H9 (cell line): ENCODE data around the gene RGS6. TPM values are rescaled to one million over a fixed set of nuclear protein-coding genes. Genes with fewer than 3 reads are reported as not detected.

ENCODE experiments used
- DNase-seq: peaks from one replicate; pipeline ENCODE4 v3.0.0-alpha.2; 2017
- H2AFZ ChIP-seq: one replicate; pipeline ENCODE4 v1.6.1; 2013; ENCODE audit warnings: mild to moderate bottlenecking, low read length, control low read depth, moderate library complexity
- H2AK5ac ChIP-seq: 2 replicates; pipeline ENCODE4 v1.6.1; 2013; ENCODE audit warnings: low read length, control low read depth, mixed read lengths; ENCODE audit not compliant: insufficient read length
- H2BK120ac ChIP-seq: one replicate; pipeline ENCODE4 v1.6.1; 2013; ENCODE audit warnings: low read depth, mild to moderate bottlenecking, low read length, control low read depth, inconsistent platforms; ENCODE audit not compliant: poor library complexity, severe bottlenecking
- H2BK12ac ChIP-seq: 2 replicates; pipeline ENCODE4 v1.6.1; 2013; ENCODE audit warnings: low read length, control low read depth, mixed read lengths, low read depth; ENCODE audit not compliant: insufficient read length
- H2BK15ac ChIP-seq: 2 replicates; pipeline ENCODE4 v1.6.1; 2013; ENCODE audit warnings: low read depth, low read length, control low read depth
- H2BK20ac ChIP-seq: one replicate; pipeline ENCODE4 v1.6.1; 2013; ENCODE audit warnings: low read depth, mild to moderate bottlenecking, low read length, control low read depth, inconsistent platforms; ENCODE audit not compliant: poor library complexity, severe bottlenecking
- H2BK5ac ChIP-seq: 2 replicates; pipeline ENCODE4 v1.6.1; 2013; ENCODE audit warnings: low read length, control low read depth, mixed read lengths; ENCODE audit not compliant: insufficient read length
- H3K14ac ChIP-seq: 2 replicates; pipeline ENCODE4 v1.6.1; 2013; ENCODE audit warnings: low read length, control low read depth; ENCODE audit not compliant: insufficient read depth
- H3K18ac ChIP-seq: 2 replicates; pipeline ENCODE4 v1.6.1; 2013; ENCODE audit warnings: low read depth, mild to moderate bottlenecking, mixed read lengths, low read length, control low read depth; ENCODE audit not compliant: insufficient read length
- H3K23ac ChIP-seq: 2 replicates; pipeline ENCODE4 v1.6.1; 2013; ENCODE audit warnings: low read length, control low read depth, mixed read lengths, low read depth; ENCODE audit not compliant: insufficient read length
- H3K23me2 ChIP-seq: 2 replicates; pipeline ENCODE4 v1.6.1; 2013; ENCODE audit warnings: low read depth, mild to moderate bottlenecking, mixed read lengths, low read length, control low read depth; ENCODE audit not compliant: insufficient read length, poor library complexity, severe bottlenecking
- H3K27ac ChIP-seq: 2 replicates; pipeline ENCODE4 v1.5.1; 2013; ENCODE audit warnings: low read length, control low read depth, mixed read lengths, low read depth; ENCODE audit not compliant: insufficient read length
- H3K27me3 ChIP-seq: 2 replicates; pipeline ENCODE4 v1.6.1; 2013; ENCODE audit warnings: low read length, control low read depth, inconsistent platforms; ENCODE audit not compliant: insufficient read depth
- H3K4ac ChIP-seq: 2 replicates; pipeline ENCODE4 v1.6.1; 2013; ENCODE audit warnings: low read depth, mild to moderate bottlenecking, control low read depth, inconsistent platforms, low read length, moderate library complexity
- H3K4me1 ChIP-seq: 2 replicates; pipeline ENCODE4 v1.6.1; 2013; ENCODE audit warnings: low read length, control low read depth, inconsistent platforms; ENCODE audit not compliant: insufficient read depth
- H3K4me2 ChIP-seq: 2 replicates; pipeline ENCODE4 v1.6.1; 2013; ENCODE audit warnings: low read length, control low read depth, mixed read lengths; ENCODE audit not compliant: insufficient read length, insufficient read depth
- H3K56ac ChIP-seq: 2 replicates; pipeline ENCODE4 v1.6.1; 2013; ENCODE audit warnings: low read depth, mild to moderate bottlenecking, mixed read lengths, low read length, control low read depth; ENCODE audit not compliant: insufficient read length
- H3K79me1 ChIP-seq: 2 replicates; pipeline ENCODE4 v1.6.1; 2013; ENCODE audit warnings: low read depth, mild to moderate bottlenecking, moderate library complexity, low read length, control low read depth, inconsistent platforms; ENCODE audit not compliant: insufficient read depth, poor library complexity, severe bottlenecking
- H3K79me2 ChIP-seq: 2 replicates; pipeline ENCODE4 v1.6.1; 2013; ENCODE audit warnings: low read length, control low read depth, inconsistent platforms; ENCODE audit not compliant: insufficient read depth
- H3K9ac ChIP-seq: 2 replicates; pipeline ENCODE4 v1.6.1; 2013; ENCODE audit warnings: low read length, control low read depth, mixed read lengths; ENCODE audit not compliant: insufficient read length; ENCODE audit errors: extremely low read depth
- H3K9me3 ChIP-seq: one replicate; pipeline ENCODE4 v1.6.1; 2013; ENCODE audit warnings: low read depth, low read length, inconsistent platforms; ENCODE audit not compliant: control insufficient read depth
- H3T11ph ChIP-seq: one replicate; pipeline ENCODE4 v1.6.1; 2013; ENCODE audit warnings: mild to moderate bottlenecking, low read length, control low read depth, inconsistent platforms
- H4K20me1 ChIP-seq: one replicate; pipeline ENCODE4 v1.6.1; 2013; ENCODE audit not compliant: control insufficient read depth, insufficient read length, insufficient read depth
- H4K5ac ChIP-seq: 2 replicates; pipeline ENCODE4 v1.6.1; 2013; ENCODE audit warnings: low read depth, mild to moderate bottlenecking, mixed read lengths, low read length, control low read depth; ENCODE audit not compliant: insufficient read length
- H4K8ac ChIP-seq: replicated peaks from 2 replicates; pipeline ENCODE4 v1.6.1; 2013; ENCODE audit warnings: low read length, control low read depth, mixed read lengths, low read depth; ENCODE audit not compliant: insufficient read length
- H4K91ac ChIP-seq: 2 replicates; pipeline ENCODE4 v1.6.1; 2013; ENCODE audit warnings: low read depth, mild to moderate bottlenecking, moderate library complexity, mixed read lengths, low read length, control low read depth; ENCODE audit not compliant: insufficient read length
- H3K27ac Mint-ChIP-seq, 3 experiments: 2 replicates in 2 of 3; 3 replicates in 1 of 3; pipeline ENCODE4 v1.8.0; 2020 to 2021; ENCODE audit warnings: mixed read lengths in 3 of 3, mild to moderate bottlenecking in 1 of 3, moderate library complexity in 1 of 3
- H3K27me3 Mint-ChIP-seq: 2 replicates; pipeline ENCODE4 v1.8.0; 2021; ENCODE audit warnings: low read depth, mild to moderate bottlenecking, moderate library complexity, mixed read lengths
- H3K36me3 Mint-ChIP-seq, 3 experiments: 2 replicates in 2 of 3; 3 replicates in 1 of 3; pipeline ENCODE4 v1.8.0; 2020 to 2021; ENCODE audit warnings: low read depth in 3 of 3, mixed read lengths in 3 of 3; ENCODE audit not compliant: insufficient read depth in 1 of 3
- H3K4me1 Mint-ChIP-seq, 2 experiments: 2 replicates each; pipeline ENCODE4 v1.8.0; 2020; ENCODE audit warnings: mixed read lengths in 2 of 2
- H3K4me3 Mint-ChIP-seq, 2 experiments: 2 replicates in 1 of 2; 3 replicates in 1 of 2; pipeline ENCODE4 v1.8.0; 2020 to 2021; ENCODE audit warnings: mild to moderate bottlenecking in 2 of 2, mixed read lengths in 2 of 2, moderate library complexity in 1 of 2
- H3K9me3 Mint-ChIP-seq, 2 experiments: 2 replicates in 1 of 2; 3 replicates in 1 of 2; pipeline ENCODE4 v1.8.0; 2020; ENCODE audit warnings: mild to moderate bottlenecking in 2 of 2, mixed read lengths in 2 of 2, moderate library complexity in 1 of 2
- WGBS: extraction: QIAGEN DNeasy Blood & Tissue Kit; methylation state at CpG from one replicate; pipeline ENCODE4 v1.1.7; 2013; ENCODE audit warnings: missing lambda C conversion rate, low lambda C conversion rate, mixed read lengths; ENCODE audit not compliant: insufficient read length; ENCODE audit errors: extremely low coverage; 5-methylcytosine and 5-hydroxymethylcytosine counted together
- total RNA-seq: library from RNA; stranded (reverse); gene quantifications from 2 replicates; pipeline ENCODE4 v1.2.1, GENCODE V29; 2021
- TF ChIP-seq, protein P1 (sequence below): fragments of 200-600 bp; sonication (generic); conservative IDR thresholded peaks from 3 replicates; pipeline ENCODE4 v1.8.0; 2021; ENCODE audit warnings: antibody characterized with exemption, mild to moderate bottlenecking

RGS6 gene
- total RNA-seq, 1 experiment from 2014 or later, result 3.0 TPM

DNA sequence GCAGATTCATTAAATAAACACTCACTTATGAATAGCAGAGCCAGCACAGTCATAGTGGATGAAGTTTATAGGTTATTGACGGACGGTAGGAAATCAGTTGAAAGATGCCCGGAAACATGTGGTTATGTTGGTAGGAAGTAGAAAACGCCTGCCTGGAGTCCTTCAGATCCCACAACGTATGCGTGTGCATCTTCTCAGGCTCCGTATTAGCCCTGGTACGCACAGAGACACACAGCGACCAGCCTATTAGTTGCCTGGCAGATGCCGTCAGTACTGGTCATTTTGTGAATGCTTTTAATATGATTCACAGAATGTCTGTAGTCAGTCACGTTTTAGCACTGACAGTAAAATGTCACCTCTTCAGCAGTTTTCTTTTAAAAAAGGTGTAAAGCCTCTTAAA is 196.4 kb downstream of the RGS6 start:
- H3K56ac ChIP-seq, result no peak overlapping the region
- H3K79me2 ChIP-seq, result no peaks in the 10 kb centered on the region
- H2BK20ac ChIP-seq, result no peak overlapping the region
- no peak overlapping the region for H2BK5ac ChIP-seq
- H3K36me3 Mint-ChIP-seq, result 0 out of 7 replicates have a peak, but pooled peaks cover 0 to 2% (median 0%) of the 10 kb centered on the region in 3 experiments
- H3K79me1 ChIP-seq, result no peaks in the 10 kb centered on the region
- no peaks in the 10 kb centered on the region for H4K20me1 ChIP-seq
- H3K27ac Mint-ChIP-seq, result no peak overlapping the region
- TF ChIP-seq, protein P1, sequence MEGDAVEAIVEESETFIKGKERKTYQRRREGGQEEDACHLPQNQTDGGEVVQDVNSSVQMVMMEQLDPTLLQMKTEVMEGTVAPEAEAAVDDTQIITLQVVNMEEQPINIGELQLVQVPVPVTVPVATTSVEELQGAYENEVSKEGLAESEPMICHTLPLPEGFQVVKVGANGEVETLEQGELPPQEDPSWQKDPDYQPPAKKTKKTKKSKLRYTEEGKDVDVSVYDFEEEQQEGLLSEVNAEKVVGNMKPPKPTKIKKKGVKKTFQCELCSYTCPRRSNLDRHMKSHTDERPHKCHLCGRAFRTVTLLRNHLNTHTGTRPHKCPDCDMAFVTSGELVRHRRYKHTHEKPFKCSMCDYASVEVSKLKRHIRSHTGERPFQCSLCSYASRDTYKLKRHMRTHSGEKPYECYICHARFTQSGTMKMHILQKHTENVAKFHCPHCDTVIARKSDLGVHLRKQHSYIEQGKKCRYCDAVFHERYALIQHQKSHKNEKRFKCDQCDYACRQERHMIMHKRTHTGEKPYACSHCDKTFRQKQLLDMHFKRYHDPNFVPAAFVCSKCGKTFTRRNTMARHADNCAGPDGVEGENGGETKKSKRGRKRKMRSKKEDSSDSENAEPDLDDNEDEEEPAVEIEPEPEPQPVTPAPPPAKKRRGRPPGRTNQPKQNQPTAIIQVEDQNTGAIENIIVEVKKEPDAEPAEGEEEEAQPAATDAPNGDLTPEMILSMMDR, result no peak
- H2AFZ ChIP-seq, result no peak overlapping the region
- H3K4me1 ChIP-seq, result no peaks in the 10 kb centered on the region
- no peak overlapping the region for H3T11ph ChIP-seq
- H3K4me3 Mint-ChIP-seq, result no peak overlapping the region
- H4K91ac ChIP-seq, result no peak overlapping the region
- H3K9me3 Mint-ChIP-seq, result no peaks in the 10 kb centered on the region; a peak in 2 of 5 replicates
- no peak overlapping the region for H2BK12ac ChIP-seq
- no peak overlapping the region for H4K5ac ChIP-seq
- no peak overlapping the region for H3K4me2 ChIP-seq
- no peak overlapping the region for H3K27ac ChIP-seq
- H2BK15ac ChIP-seq, result no peak overlapping the region
- DNase-seq, result no peak
- no peak overlapping the region for H3K18ac ChIP-seq
- no peak overlapping the region for H3K14ac ChIP-seq
- no peak overlapping the region for H3K9ac ChIP-seq
- no peaks in the 10 kb centered on the region for H3K9me3 ChIP-seq
- H4K8ac ChIP-seq, result no peak overlapping the region
- H2BK120ac ChIP-seq, result no peak overlapping the region
- H3K4me1 Mint-ChIP-seq, result no peaks in the 10 kb centered on the region
- no peaks in the 10 kb centered on the region for H3K23me2 ChIP-seq
- WGBS, result no CpG with 5 or more reads among the region's 11 CpGs
- H3K4ac ChIP-seq, result no peak overlapping the region
- no peak overlapping the region for H2AK5ac ChIP-seq
- H3K23ac ChIP-seq, result no peak overlapping the region
- no peaks in the 10 kb centered on the region; the same call in 1 of the 2 replicates for H3K27me3 ChIP-seq
- H3K27me3 Mint-ChIP-seq, result no peaks in the 10 kb centered on the region
